ENCODE data around the gene PTGDS. TPM values are rescaled to one million over a fixed set of nuclear protein-coding genes. Genes with fewer than 3 reads are reported as not detected.

The PTGDS gene
- total and polyA plus RNA-seq, 3 experiments from 2014 or later: 0.24 to 5.5 (median 0.49) TPM

GRCh38 chr9:136996361-136997292 lies 19.3 kb downstream of the PTGDS start, which contains the start of gene CLIC3:
TSS of gene CLIC3 (minus strand) at chr9:136996568. CDS start at chr9:136996543, 25 bp downstream.
- DNase-seq: peak; percentile 64 to 85 (median 70)
- POLR2A ChIA-PET: interaction anchor here (0.5 to 1.6 kb wide), 10 partner anchors 11 to 68 kb away, joined by 3 to 11 read pairs (median 3); partner anchors contain the start of genes C8G and FBXW5
- Histone ChIP-seq H3K4me1 (ENCODE audit: insufficient read depth, low read length) (peaks cover 58% of the 10 kb centered on the region), H3K27me3 (ENCODE audit: insufficient read depth, low read length, poor library complexity, severe bottlenecking) (no peaks in the 10 kb centered on the region), H3K4me3 (ENCODE audit: low read length) (peak within 1 kb of the TSS; percentile 51), H3K9me3 (ENCODE audit: low read length) (no peaks in the 10 kb centered on the region), H3K36me3 (ENCODE audit: insufficient read depth, low read length) (no peaks in the 10 kb centered on the region), H3K27ac (ENCODE audit: low read depth, low read length) (peak within 1 kb of the TSS; percentile 62)
- peaks cover 44 to 71% (median 44%) of the 10 kb centered on the region in 3 donors for H3K4me1 Mint-ChIP-seq
- no peaks in the 10 kb centered on the region for H3K9me3 Mint-ChIP-seq
- peak within 1 kb of the TSS; percentile 77 to 94 (median 85) for H3K4me3 Mint-ChIP-seq
- no peaks in the 10 kb centered on the region for H3K27me3 Mint-ChIP-seq
- H3K36me3 Mint-ChIP-seq: peaks cover 0 to 17% (median 0%) of the 10 kb centered on the region in 3 donors
- H3K27ac Mint-ChIP-seq: peak within 1 kb of the TSS; percentile 96 to 99 (median 97)
- CTCF ChIA-PET: interaction anchor here (0.6 to 6.7 kb wide), 14 partner anchors 9 to 204 kb away, joined by 3 to 72 read pairs (median 5); partner anchors contain the start of genes ABCA2, AJM1, C8G and FBXW5

DNA sequence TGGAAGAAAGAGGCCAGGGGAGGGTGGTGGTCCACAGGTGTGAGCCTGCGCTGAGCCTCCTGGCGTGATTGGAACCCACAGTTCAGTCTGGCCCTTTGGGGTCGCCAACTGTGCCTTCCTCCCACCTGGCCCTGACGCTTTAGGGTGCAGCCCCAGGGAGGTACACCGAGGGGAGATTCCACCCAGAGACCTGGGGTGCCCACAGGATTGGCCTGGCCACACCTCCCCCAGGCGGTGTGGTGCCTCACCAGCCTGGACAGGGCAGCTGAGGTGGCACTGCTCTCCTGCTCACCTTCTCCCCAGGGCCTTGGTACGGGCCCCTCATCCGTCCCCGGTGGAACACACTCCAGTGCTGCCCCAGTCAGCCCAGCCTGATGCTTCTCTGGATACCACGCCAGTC lies 20.1 kb downstream of the PTGDS start:
- POLR2A ChIA-PET: interaction anchor here (0.8 to 1.0 kb wide), 3 partner anchors 12 to 49 kb away, joined by 3 to 5 read pairs (median 4); no protein-coding TSS in a partner anchor
- Histone ChIP-seq H3K36me3 (ENCODE audit: insufficient read depth, low read length) (no peaks in the 10 kb centered on the region), H3K4me1 (ENCODE audit: insufficient read depth, low read length) (peaks cover 58% of the 10 kb centered on the region), H3K27me3 (ENCODE audit: insufficient read depth, low read length, poor library complexity, severe bottlenecking) (no peaks in the 10 kb centered on the region), H3K4me3 (ENCODE audit: low read length) (peak overlapping the region; percentile 51), H3K9me3 (ENCODE audit: low read length) (no peaks in the 10 kb centered on the region), H3K27ac (ENCODE audit: low read depth, low read length) (peak overlapping the region; percentile 62)
- Mint-ChIP-seq H3K4me3 (peak overlapping the region; percentile 77 to 94 (median 85)), H3K9me3 (no peaks in the 10 kb centered on the region), H3K4me1 (peaks cover 44 to 70% (median 44%) of the 10 kb centered on the region in 3 donors), H3K27ac (peak overlapping the region; percentile 94 to 99 (median 96)), H3K36me3 (peaks cover 0 to 17% (median 0%) of the 10 kb centered on the region in 3 donors), H3K27me3 (no peaks in the 10 kb centered on the region)
- peak in 2 of 5 donors; percentile 27 to 31 for DNase-seq
- CTCF ChIA-PET: interaction anchor here (1.1 to 6.7 kb wide), 5 partner anchors 12 to 153 kb away, joined by 3 to 72 read pairs (median 5); partner anchors contain the start of genes ABCA2 and FUT7

DNA sequence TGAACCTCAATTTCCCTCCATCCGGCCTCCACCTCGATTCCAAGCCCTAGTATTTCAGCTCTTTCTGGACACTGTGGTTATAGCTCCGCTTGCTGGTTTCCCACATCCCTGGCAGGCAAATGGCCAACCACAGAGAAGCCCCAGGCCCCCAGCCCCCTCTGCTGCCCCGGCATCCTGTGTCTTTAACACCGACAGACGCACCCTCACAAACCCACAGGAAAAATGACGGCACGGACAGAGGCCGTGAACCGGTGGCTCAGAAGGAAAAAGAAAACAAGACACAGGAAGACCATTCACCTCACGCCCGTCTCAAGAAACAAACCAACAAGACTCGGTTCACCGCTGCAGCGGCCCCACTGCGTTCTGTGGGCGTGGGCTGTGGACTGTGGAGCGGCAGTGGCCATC lies 20.5 kb downstream of the PTGDS start:
- peaks cover 44 to 66% (median 44%) of the 10 kb centered on the region in 3 donors for H3K4me1 Mint-ChIP-seq
- CTCF ChIA-PET: interaction anchor here (1.1 to 6.7 kb wide), 3 partner anchors 31 to 154 kb away, joined by 3 to 72 read pairs (median 6); partner anchors contain the start of genes ABCA2 and FUT7
- peak in 3 of 5 donors; percentile 41 to 67 (median 66) for DNase-seq
- peak overlapping the region; percentile 77 to 94 (median 85) for H3K4me3 Mint-ChIP-seq
- peak overlapping the region; percentile 94 to 99 (median 96) for H3K27ac Mint-ChIP-seq
- no peaks in the 10 kb centered on the region for H3K36me3 ChIP-seq (ENCODE audit: insufficient read depth, low read length)
- H3K27ac ChIP-seq (ENCODE audit: low read depth, low read length): peak overlapping the region; percentile 62
- H3K4me3 ChIP-seq (ENCODE audit: low read length): no peak overlapping the region
- POLR2A ChIA-PET: interaction anchor here (0.7 to 1.0 kb wide), 2 partner anchors 20 to 59 kb away, joined by 4 to 5 read pairs; no protein-coding TSS in a partner anchor
- no peaks in the 10 kb centered on the region for H3K9me3 Mint-ChIP-seq
- H3K9me3 ChIP-seq (ENCODE audit: low read length): no peaks in the 10 kb centered on the region
- H3K4me1 ChIP-seq (ENCODE audit: insufficient read depth, low read length): peaks cover 58% of the 10 kb centered on the region
- no peaks in the 10 kb centered on the region for H3K27me3 ChIP-seq (ENCODE audit: insufficient read depth, low read length, poor library complexity, severe bottlenecking)
- H3K36me3 Mint-ChIP-seq: peaks cover 0 to 13% (median 0%) of the 10 kb centered on the region in 3 donors
- H3K27me3 Mint-ChIP-seq: no peaks in the 10 kb centered on the region

- peaks cover 0 to 3% (median 0%) of the 10 kb centered on the region in 3 donors for H3K36me3 Mint-ChIP-seq
- Histone ChIP-seq H3K27ac (ENCODE audit: low read depth, low read length) (peak overlapping the region; percentile 43), H3K36me3 (ENCODE audit: insufficient read depth, low read length) (no peaks in the 10 kb centered on the region), H3K9me3 (ENCODE audit: low read length) (no peaks in the 10 kb centered on the region), H3K4me3 (ENCODE audit: low read length) (no peak overlapping the region), H3K27me3 (ENCODE audit: insufficient read depth, low read length, poor library complexity, severe bottlenecking) (no peaks in the 10 kb centered on the region), H3K4me1 (ENCODE audit: insufficient read depth, low read length) (peaks cover 46% of the 10 kb centered on the region)
- no peaks in the 10 kb centered on the region for H3K9me3 Mint-ChIP-seq
- peak overlapping the region; percentile 84 to 96 (median 91) for H3K27ac Mint-ChIP-seq
- ChIA-PET POLR2A (interaction anchor here (0.6 to 1.5 kb wide), 11 partner anchors 8 to 158 kb away, joined by 3 to 15 read pairs (median 4); partner anchors contain the start of genes AJM1, MAN1B1, PAXX and SAPCD2), CTCF (interaction anchor here (0.7 to 4.0 kb wide), 9 partner anchors 7 to 201 kb away, joined by 3 to 26 read pairs (median 6); partner anchors contain the start of genes FUT7 and PAXX)
- H3K4me3 Mint-ChIP-seq: peak overlapping the region; percentile 62 to 93 (median 79)
- DNase-seq: peak in 2 of 5 donors; percentile 29 to 61
- no peaks in the 10 kb centered on the region for H3K27me3 Mint-ChIP-seq
- peaks cover 38 to 60% (median 40%) of the 10 kb centered on the region in 3 donors for H3K4me1 Mint-ChIP-seq
Observed at GRCh38 chr9:137000177-137000930, 23.1 kb downstream of the PTGDS start.

DNA sequence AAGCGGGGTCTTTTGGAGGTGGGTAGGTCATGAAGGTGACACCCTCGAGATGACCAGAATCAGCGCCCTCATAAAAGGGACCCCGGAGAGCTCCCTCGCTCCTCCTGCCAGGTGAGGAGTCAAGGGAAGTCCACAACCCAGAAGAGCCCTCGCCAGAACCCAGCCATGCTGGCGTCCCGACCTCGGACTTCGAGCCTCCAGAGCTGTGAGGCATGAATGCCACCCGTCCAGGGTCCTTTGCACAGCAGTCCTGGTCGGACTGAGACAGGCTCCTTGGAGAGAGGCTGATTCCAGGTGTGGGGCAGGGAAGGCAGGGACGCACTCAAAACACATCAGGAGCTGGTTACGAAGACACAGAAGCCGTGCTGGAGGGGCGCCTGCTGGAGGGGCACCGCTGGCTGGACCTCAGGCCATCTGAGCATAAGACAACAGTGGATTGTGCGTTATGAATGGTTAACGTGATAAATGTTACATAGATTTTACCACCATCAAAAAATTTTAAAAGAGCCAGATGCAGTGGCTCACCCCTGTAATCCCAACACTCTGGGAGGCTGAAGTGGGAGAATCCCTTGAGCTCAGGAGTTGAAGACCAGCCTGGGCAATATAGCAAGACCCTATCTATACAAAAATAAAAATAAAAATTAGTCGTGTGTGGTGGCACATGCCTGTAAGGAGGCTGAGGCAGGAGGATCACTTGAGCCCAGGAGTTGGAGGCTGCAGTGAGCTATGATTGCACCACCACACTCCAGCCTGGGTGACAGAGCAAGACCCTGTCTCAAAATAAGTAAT lies 24.7 kb downstream of the PTGDS start:
- DNase-seq: no peak
- Mint-ChIP-seq H3K4me1 (peaks cover 35 to 55% (median 44%) of the 10 kb centered on the region in 3 donors), H3K36me3 (no peaks in the 10 kb centered on the region), H3K27ac (no peak overlapping the region), H3K4me3 (no peak overlapping the region), H3K9me3 (no peaks in the 10 kb centered on the region), H3K27me3 (no peaks in the 10 kb centered on the region)
- H3K4me3 ChIP-seq (ENCODE audit: low read length): no peak overlapping the region
- no peaks in the 10 kb centered on the region for H3K27me3 ChIP-seq (ENCODE audit: insufficient read depth, low read length, poor library complexity, severe bottlenecking)
- CTCF ChIA-PET: interaction anchor here (2.4 to 4.0 kb wide), 5 partner anchors 9 to 54 kb away, joined by 5 to 26 read pairs (median 18); partner anchors contain the start of genes FUT7 and PAXX
- POLR2A ChIA-PET: interaction anchor here (0.6 kb wide), 1 partner anchor 194 kb away, joined by 3 read pairs; no protein-coding TSS in a partner anchor
- no peaks in the 10 kb centered on the region for H3K9me3 ChIP-seq (ENCODE audit: low read length)
- peaks cover 32% of the 10 kb centered on the region for H3K4me1 ChIP-seq (ENCODE audit: insufficient read depth, low read length)
- H3K27ac ChIP-seq (ENCODE audit: low read depth, low read length): no peak overlapping the region
- no peaks in the 10 kb centered on the region for H3K36me3 ChIP-seq (ENCODE audit: insufficient read depth, low read length)

DNA sequence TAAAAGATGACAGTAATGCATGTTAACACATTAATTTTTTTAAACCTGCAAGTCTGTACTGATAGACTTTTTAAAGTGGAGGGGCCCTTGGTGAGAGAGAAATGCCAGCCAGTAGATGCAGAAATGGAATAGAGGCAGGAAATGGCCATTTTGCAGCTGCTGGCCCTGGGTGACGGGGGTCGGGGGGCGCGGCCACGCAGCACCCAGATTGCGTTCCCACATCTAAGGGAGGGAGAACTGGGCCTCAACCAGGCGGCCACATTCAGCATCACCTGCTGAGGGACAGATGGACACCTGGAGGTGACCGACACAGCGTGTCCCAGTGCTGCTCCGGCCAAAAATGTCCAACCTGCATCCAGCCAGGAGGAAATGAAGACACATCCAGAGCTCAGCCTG lies 25.3 kb downstream of the PTGDS start:
- no peak for DNase-seq
- no peaks in the 10 kb centered on the region for H3K9me3 ChIP-seq (ENCODE audit: low read length)
- POLR2A ChIA-PET: no interaction called here
- CTCF ChIA-PET: interaction anchor here (2.4 to 4.0 kb wide), 6 partner anchors 10 to 55 kb away, joined by 5 to 26 read pairs (median 16); partner anchors contain the start of genes ABCA2, FUT7 and PAXX
- Mint-ChIP-seq H3K9me3 (no peaks in the 10 kb centered on the region), H3K4me1 (peaks cover 31 to 50% (median 41%) of the 10 kb centered on the region in 3 donors), H3K27me3 (no peaks in the 10 kb centered on the region), H3K4me3 (no peak overlapping the region), H3K27ac (no peak overlapping the region), H3K36me3 (no peaks in the 10 kb centered on the region)
- no peak overlapping the region for H3K27ac ChIP-seq (ENCODE audit: low read depth, low read length)
- H3K36me3 ChIP-seq (ENCODE audit: insufficient read depth, low read length): no peaks in the 10 kb centered on the region
- H3K27me3 ChIP-seq (ENCODE audit: insufficient read depth, low read length, poor library complexity, severe bottlenecking): no peaks in the 10 kb centered on the region
- H3K4me3 ChIP-seq (ENCODE audit: low read length): no peak overlapping the region
- H3K4me1 ChIP-seq (ENCODE audit: insufficient read depth, low read length): peaks cover 26% of the 10 kb centered on the region
